ENCODE results near the gene VCAN. TPM values are rescaled to one million over a fixed set of nuclear protein-coding genes. Genes with fewer than 3 reads are reported as not detected.

VCAN gene
- total RNA-seq, 4 donors from 2014 or later, result 51.6 to 144 (median 91.3) TPM

GRCh38 chr5:83549674-83550073 lies 78.1 kb downstream of the VCAN start:
- TF ChIP-seq, protein P1, sequence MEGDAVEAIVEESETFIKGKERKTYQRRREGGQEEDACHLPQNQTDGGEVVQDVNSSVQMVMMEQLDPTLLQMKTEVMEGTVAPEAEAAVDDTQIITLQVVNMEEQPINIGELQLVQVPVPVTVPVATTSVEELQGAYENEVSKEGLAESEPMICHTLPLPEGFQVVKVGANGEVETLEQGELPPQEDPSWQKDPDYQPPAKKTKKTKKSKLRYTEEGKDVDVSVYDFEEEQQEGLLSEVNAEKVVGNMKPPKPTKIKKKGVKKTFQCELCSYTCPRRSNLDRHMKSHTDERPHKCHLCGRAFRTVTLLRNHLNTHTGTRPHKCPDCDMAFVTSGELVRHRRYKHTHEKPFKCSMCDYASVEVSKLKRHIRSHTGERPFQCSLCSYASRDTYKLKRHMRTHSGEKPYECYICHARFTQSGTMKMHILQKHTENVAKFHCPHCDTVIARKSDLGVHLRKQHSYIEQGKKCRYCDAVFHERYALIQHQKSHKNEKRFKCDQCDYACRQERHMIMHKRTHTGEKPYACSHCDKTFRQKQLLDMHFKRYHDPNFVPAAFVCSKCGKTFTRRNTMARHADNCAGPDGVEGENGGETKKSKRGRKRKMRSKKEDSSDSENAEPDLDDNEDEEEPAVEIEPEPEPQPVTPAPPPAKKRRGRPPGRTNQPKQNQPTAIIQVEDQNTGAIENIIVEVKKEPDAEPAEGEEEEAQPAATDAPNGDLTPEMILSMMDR (IDR thresholded peaks at IDR 0.05), result no peak
- no peak for ATAC-seq (ENCODE audit: low FRiP score)
- no peak for DNase-seq (ENCODE audit: low spot score)

- no peak for ATAC-seq (ENCODE audit: low FRiP score)
- TF ChIP-seq, protein P1 (IDR thresholded peaks at IDR 0.05), result no peak
- no peak for DNase-seq (ENCODE audit: low spot score)
Observed at GRCh38 chr5:83551821-83552220, 80.3 kb downstream of the VCAN start.

GRCh38 chr5:83552275-83552674 lies 80.7 kb downstream of the VCAN start:
- TF ChIP-seq, protein P1 (IDR thresholded peaks at IDR 0.05), result no peak
- ATAC-seq (ENCODE audit: low FRiP score), result no peak
- DNase-seq (ENCODE audit: low spot score), result no peak

DNA sequence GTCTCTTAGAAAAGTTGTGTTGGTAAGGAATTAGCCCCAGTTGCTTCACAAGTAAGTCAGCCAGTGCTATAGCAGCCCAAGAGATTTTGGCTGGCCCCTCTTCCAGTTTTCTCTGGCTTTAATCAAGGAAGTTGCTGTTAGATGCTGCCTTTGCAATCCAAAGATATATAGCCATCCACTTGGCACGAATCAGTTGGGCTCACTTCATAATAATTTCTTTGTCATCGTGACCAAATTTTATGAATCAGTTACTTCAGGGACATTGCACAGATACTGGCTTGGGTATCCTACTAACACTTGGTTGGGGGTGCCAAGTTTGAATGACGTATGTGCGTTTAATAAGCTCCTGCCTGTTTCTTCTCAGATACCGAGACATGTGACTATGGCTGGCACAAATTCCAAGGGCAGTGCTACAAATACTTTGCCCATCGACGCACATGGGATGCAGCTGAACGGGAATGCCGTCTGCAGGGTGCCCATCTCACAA lies 81.5 kb downstream of the VCAN start:
- TF ChIP-seq, protein P1 (IDR thresholded peaks at IDR 0.05), result no peak
- no peak for DNase-seq (ENCODE audit: low spot score)

GRCh38 chr5:83554133-83554532 lies 82.6 kb downstream of the VCAN start:
- DNase-seq (ENCODE audit: low spot score), result no peak
- no peak for ATAC-seq (ENCODE audit: low FRiP score)
- TF ChIP-seq, protein P1 (IDR thresholded peaks at IDR 0.05), result no peak

More for the DNA sequence above, 81.5 kb downstream of the VCAN start:
- ATAC-seq (ENCODE audit: low FRiP score), result no peak

GRCh38 chr5:83554686-83555085 lies 83.1 kb downstream of the VCAN start:
- ATAC-seq (ENCODE audit: low FRiP score), result no peak
- TF ChIP-seq, protein P1 (IDR thresholded peaks at IDR 0.05), result no peak
- DNase-seq (ENCODE audit: low spot score), result no peak

DNA sequence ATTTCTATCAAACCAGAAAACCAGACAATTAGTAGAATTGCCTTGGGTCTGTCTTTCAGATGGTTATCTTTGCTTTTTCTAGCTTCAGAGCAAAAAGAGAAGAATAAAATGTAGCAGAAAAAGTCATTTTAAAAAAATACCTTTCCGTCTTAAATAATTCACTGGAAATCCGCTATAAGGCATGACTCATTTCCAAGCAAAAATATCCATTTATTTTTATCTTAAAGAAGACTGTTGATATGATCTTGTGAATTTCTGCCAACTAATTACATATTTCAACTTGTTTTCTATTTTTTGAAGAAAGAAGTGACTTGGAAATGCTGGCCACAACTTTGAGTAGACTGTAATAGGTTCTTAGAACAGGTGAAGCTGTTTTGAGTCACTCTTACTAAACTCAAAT lies 83.7 kb downstream of the VCAN start:
- no peak for ATAC-seq (ENCODE audit: low FRiP score)
- DNase-seq (ENCODE audit: low spot score), result no peak
- TF ChIP-seq, protein P1 (IDR thresholded peaks at IDR 0.05), result no peak
